ENCODE data around the gene MPZL2.

- TF ChIP-seq CTCF (IDR thresholded peaks at IDR 0.05; ENCODE audit: low read depth, low read length) (no peak), MYC (IDR thresholded peaks at IDR 0.05; ENCODE audit: low read depth, low read length) (no peak), POLR2A (IDR thresholded peaks at IDR 0.05; ENCODE audit: extremely low read depth, insufficient read length) (no peak), MAX (IDR thresholded peaks at IDR 0.05; ENCODE audit: low read depth, low read length) (no peak)
These were observed 49.1 kb upstream of the MPZL2 start for GRCh38 chr11:118313242-118313641.
